Peyer's patch (tissue), 4 donors: ENCODE data around the gene NTRK2. TPM values are rescaled to one million over a fixed set of nuclear protein-coding genes. Genes with fewer than 3 reads are reported as not detected.

Experiments
- DNase-seq, 3 donors: peaks; one replicate each; pipeline ENCODE4 v3.0.0-alpha.2; 2017 to 2019
- H3K27ac ChIP-seq, 4 donors: fragments of 200-600 bp; sonication (generic); one replicate each; pipeline ENCODE4 v1.5.1; 2016 to 2019
- H3K27me3 ChIP-seq, 2 donors: fragments of 200-600 bp; sonication (generic); one replicate each; pipeline ENCODE4 v1.5.1; 2019
- H3K36me3 ChIP-seq, 3 donors: fragments of 200-600 bp; sonication (generic); one replicate each; pipeline ENCODE4 v1.5.1; 2016 to 2019
- H3K4me1 ChIP-seq, 4 donors: fragments of 200-600 bp; sonication (generic); one replicate each; pipeline ENCODE4 v1.5.1; 2016 to 2019
- H3K4me3 ChIP-seq, 4 donors: fragments of 200-600 bp; sonication (generic); 1 replicate in 3 of 4; 2 replicates in 1 of 4; pipeline ENCODE4 v1.5.1; 2016 to 2019; ENCODE audit warnings: mild to moderate bottlenecking in 1 of 4
- H3K9me3 ChIP-seq, 4 donors: fragments of 200-600 bp; sonication (generic); one replicate each; pipeline ENCODE4 v1.5.1; 2016 to 2019; ENCODE audit warnings: mild to moderate bottlenecking in 1 of 4
- CTCF ChIP-seq, 6 experiments: fragments of 450-650 bp in 4 of 6; fragments of 200-600 bp in 2 of 6; sonication (generic) in 1 of 6; IDR thresholded peaks; one replicate each; pipeline ENCODE4 v1.5.1; 2017 to 2019; ENCODE audit warnings: antibody characterized with exemption in 6 of 6, mild to moderate bottlenecking in 3 of 6, moderate library complexity in 1 of 6
- POLR2A ChIP-seq, 2 donors: fragments of 450-650 bp; IDR thresholded peaks; one replicate each; pipeline ENCODE4 v1.5.1; 2017; ENCODE audit warnings: antibody characterized with exemption in 2 of 2, mild to moderate bottlenecking in 2 of 2, moderate library complexity in 2 of 2
- total RNA-seq, 4 donors: library from RNA; depleted of rRNA; stranded (reverse); fragments of >200 nt; gene quantifications; one replicate each; pipeline ENCODE4 v1.1.0, GENCODE V29; 2016

NTRK2 gene
- total RNA-seq, 4 donors from 2014 or later, result 0.35 to 1.7 (median 0.84) TPM

GRCh38 chr9:84832453-84832852 lies 162.9 kb downstream of the NTRK2 start:
- Histone ChIP-seq H3K27ac (no peak overlapping the region), H3K9me3 (no peaks in the 10 kb centered on the region), H3K27me3 (no peaks in the 10 kb centered on the region), H3K4me1 (no peaks in the 10 kb centered on the region), H3K36me3 (no peaks in the 10 kb centered on the region), H3K4me3 (no peak overlapping the region)
- DNase-seq, result no peak
- TF ChIP-seq CTCF (IDR thresholded peaks at IDR 0.05) (no peak), POLR2A (IDR thresholded peaks at IDR 0.05) (no peak)

GRCh38 chr9:84834426-84834825 lies 164.9 kb downstream of the NTRK2 start:
- H3K4me3 ChIP-seq, result no peak overlapping the region
- H3K27ac ChIP-seq, result no peak overlapping the region
- H3K36me3 ChIP-seq, result no peaks in the 10 kb centered on the region
- H3K4me1 ChIP-seq, result no peaks in the 10 kb centered on the region
- H3K27me3 ChIP-seq, result no peaks in the 10 kb centered on the region
- DNase-seq, result no peak
- TF ChIP-seq CTCF (IDR thresholded peaks at IDR 0.05) (no peak), POLR2A (IDR thresholded peaks at IDR 0.05) (no peak)
- H3K9me3 ChIP-seq, result no peaks in the 10 kb centered on the region

DNA sequence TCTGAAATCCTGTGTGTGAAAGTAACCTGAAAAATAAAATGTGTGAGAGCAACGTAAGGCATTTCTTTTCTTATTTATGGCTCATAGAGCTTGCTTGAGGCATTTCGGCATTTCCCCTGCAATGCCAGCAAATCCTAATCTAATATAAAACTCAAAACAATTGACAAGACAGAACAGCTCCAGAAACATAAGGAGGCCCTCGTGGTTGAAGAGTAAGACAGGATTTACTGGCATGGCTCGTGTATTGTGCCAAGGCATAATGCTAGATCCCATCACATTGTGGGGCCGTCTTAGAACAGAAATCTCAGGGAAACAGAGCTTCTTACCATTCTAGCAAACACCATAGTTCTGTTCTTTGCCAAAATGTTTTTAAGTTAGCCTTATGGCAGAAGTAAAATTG lies 166.2 kb downstream of the NTRK2 start:
- TF ChIP-seq POLR2A (IDR thresholded peaks at IDR 0.05) (no peak), CTCF (IDR thresholded peaks at IDR 0.05) (no peak)
- DNase-seq, result no peak
- Histone ChIP-seq H3K9me3 (no peaks in the 10 kb centered on the region), H3K27ac (no peak overlapping the region), H3K27me3 (no peaks in the 10 kb centered on the region), H3K4me1 (no peaks in the 10 kb centered on the region), H3K36me3 (no peaks in the 10 kb centered on the region), H3K4me3 (no peak overlapping the region)

DNA sequence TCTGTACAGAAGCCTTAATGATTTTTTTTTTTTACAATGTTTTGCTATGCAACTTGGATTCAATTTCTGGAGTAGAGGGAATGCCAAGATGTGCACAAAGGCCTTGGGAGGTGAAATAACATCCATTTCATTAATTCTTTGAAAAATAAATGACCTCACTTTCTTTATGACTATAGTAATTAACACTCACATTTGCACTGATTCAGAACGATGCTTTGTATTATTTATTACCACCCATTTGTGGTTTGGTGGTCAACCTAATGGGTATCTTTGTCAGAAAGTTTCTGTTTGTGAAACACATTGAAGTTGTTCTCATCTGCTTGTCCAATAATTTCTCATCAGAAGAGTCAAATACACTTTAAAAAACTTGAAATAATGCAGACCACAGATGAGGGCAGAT lies 169.3 kb downstream of the NTRK2 start:
- H3K9me3 ChIP-seq, result no peaks in the 10 kb centered on the region
- no peaks in the 10 kb centered on the region for H3K4me1 ChIP-seq
- no peaks in the 10 kb centered on the region for H3K36me3 ChIP-seq
- no peaks in the 10 kb centered on the region for H3K27me3 ChIP-seq
- no peak overlapping the region for H3K27ac ChIP-seq
- TF ChIP-seq POLR2A (IDR thresholded peaks at IDR 0.05), result no peak
- TF ChIP-seq CTCF (IDR thresholded peaks at IDR 0.05), result no peak
- H3K4me3 ChIP-seq, result no peak overlapping the region
- DNase-seq, result no peak

- H3K4me1 ChIP-seq, result no peaks in the 10 kb centered on the region
- TF ChIP-seq POLR2A (IDR thresholded peaks at IDR 0.05) (no peak), CTCF (IDR thresholded peaks at IDR 0.05) (no peak)
- DNase-seq, result no peak
- no peaks in the 10 kb centered on the region for H3K27me3 ChIP-seq
- H3K4me3 ChIP-seq, result no peak overlapping the region
- H3K9me3 ChIP-seq, result no peaks in the 10 kb centered on the region
- H3K27ac ChIP-seq, result no peak overlapping the region
- H3K36me3 ChIP-seq, result no peaks in the 10 kb centered on the region
Measured at GRCh38 chr9:84839541-84839940, 170.0 kb downstream of the NTRK2 start.

- TF ChIP-seq CTCF (IDR thresholded peaks at IDR 0.05), result no peak
- no peak for TF ChIP-seq POLR2A (IDR thresholded peaks at IDR 0.05)
- Histone ChIP-seq H3K27me3 (no peaks in the 10 kb centered on the region), H3K27ac (no peak overlapping the region), H3K9me3 (no peaks in the 10 kb centered on the region), H3K36me3 (no peaks in the 10 kb centered on the region), H3K4me1 (no peaks in the 10 kb centered on the region), H3K4me3 (no peak overlapping the region)
- no peak for DNase-seq
Measured at GRCh38 chr9:84841931-84842330, 172.4 kb downstream of the NTRK2 start.
